Measurements from ENCODE around the gene CFAP410. TPM values are rescaled to one million over a fixed set of nuclear protein-coding genes. Genes with fewer than 3 reads are reported as not detected.
A peak's percentile ranks its signal among the peaks of the same experiment; 100 is the strongest.

CFAP410 gene
- total and polyA plus RNA-seq, 2 of the 13 experiments (the other 11 are each of a cell fraction or from before 2014, with no cell fraction given), result 8.0 to 20.1 TPM

- TF ChIP-seq, protein P1, sequence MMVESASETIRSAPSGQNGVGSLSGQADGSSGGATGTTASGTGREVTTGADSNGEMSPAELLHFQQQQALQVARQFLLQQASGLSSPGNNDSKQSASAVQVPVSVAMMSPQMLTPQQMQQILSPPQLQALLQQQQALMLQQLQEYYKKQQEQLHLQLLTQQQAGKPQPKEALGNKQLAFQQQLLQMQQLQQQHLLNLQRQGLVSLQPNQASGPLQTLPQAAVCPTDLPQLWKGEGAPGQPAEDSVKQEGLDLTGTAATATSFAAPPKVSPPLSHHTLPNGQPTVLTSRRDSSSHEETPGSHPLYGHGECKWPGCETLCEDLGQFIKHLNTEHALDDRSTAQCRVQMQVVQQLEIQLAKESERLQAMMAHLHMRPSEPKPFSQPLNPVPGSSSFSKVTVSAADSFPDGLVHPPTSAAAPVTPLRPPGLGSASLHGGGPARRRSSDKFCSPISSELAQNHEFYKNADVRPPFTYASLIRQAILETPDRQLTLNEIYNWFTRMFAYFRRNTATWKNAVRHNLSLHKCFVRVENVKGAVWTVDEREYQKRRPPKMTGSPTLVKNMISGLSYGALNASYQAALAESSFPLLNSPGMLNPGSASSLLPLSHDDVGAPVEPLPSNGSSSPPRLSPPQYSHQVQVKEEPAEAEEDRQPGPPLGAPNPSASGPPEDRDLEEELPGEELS (CRISPR knock-in tag; IDR thresholded peaks at IDR 0.05), result no peak; the same call in 1 of the 2 replicates
- no peak for TF ChIP-seq ZNF800 (CRISPR knock-in tag; IDR thresholded peaks at IDR 0.05)
- no peak for TF ChIP-seq ZBTB21 (CRISPR knock-in tag; IDR thresholded peaks at IDR 0.05)
- TF ChIP-seq HNRNPL (IDR thresholded peaks at IDR 0.05; ENCODE audit: low read depth, low read length), result 0 out of 2 replicates have a peak, but pooled peaks have one; percentile 38
- no peak for TF ChIP-seq IKZF1 (IDR thresholded peaks at IDR 0.05)
- no peak for TF ChIP-seq SMC3 (IDR thresholded peaks at IDR 0.05; ENCODE audit: low read length)
- TF ChIP-seq ZBTB46 (CRISPR knock-in tag; IDR thresholded peaks at IDR 0.05; ENCODE audit: borderline replicate concordance), result no peak
- TF ChIP-seq ZNF326 (CRISPR knock-in tag; IDR thresholded peaks at IDR 0.05; ENCODE audit: borderline replicate concordance), result no peak
- peak; percentile 81 for TF ChIP-seq HCFC1 (IDR thresholded peaks at IDR 0.05; ENCODE audit: low read depth, low read length)
- no peak for TF ChIP-seq RNF219 (CRISPR knock-in tag; IDR thresholded peaks at IDR 0.05)
- peak; percentile 33 for TF ChIP-seq DBP (CRISPR knock-in tag; IDR thresholded peaks at IDR 0.05; ENCODE audit: not compliant biosample characterization)
- TF ChIP-seq CBFB (CRISPR knock-in tag; IDR thresholded peaks at IDR 0.05), result peak; percentile 84; the same call in 1 of the 2 replicates
- no peak for TF ChIP-seq ZNF660 (CRISPR knock-in tag; IDR thresholded peaks at IDR 0.05; ENCODE audit: borderline replicate concordance, low read depth)
- peak; percentile 96 for TF ChIP-seq TAF1 (CRISPR knock-in tag; IDR thresholded peaks at IDR 0.05)
- TF ChIP-seq KAT2B (IDR thresholded peaks at IDR 0.05; ENCODE audit: borderline replicate concordance, low read depth, low read length), result no peak
- peak; percentile 47 for TF ChIP-seq HNRNPH1 (optimal IDR thresholded peaks at IDR 0.05; ENCODE audit: low read depth, low read length)
- TF ChIP-seq, protein P2, sequence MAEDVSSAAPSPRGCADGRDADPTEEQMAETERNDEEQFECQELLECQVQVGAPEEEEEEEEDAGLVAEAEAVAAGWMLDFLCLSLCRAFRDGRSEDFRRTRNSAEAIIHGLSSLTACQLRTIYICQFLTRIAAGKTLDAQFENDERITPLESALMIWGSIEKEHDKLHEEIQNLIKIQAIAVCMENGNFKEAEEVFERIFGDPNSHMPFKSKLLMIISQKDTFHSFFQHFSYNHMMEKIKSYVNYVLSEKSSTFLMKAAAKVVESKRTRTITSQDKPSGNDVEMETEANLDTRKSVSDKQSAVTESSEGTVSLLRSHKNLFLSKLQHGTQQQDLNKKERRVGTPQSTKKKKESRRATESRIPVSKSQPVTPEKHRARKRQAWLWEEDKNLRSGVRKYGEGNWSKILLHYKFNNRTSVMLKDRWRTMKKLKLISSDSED (CRISPR knock-in tag; IDR thresholded peaks at IDR 0.05), result no peak
- TF ChIP-seq ELF3 (CRISPR knock-in tag; IDR thresholded peaks at IDR 0.05), result peak; percentile 64
- 0 out of 2 replicates have a peak, but pooled peaks have one; percentile 47 for TF ChIP-seq ZNF543 (CRISPR knock-in tag; IDR thresholded peaks at IDR 0.05)
Measured at GRCh38 chr21:44338971-44339910, at the start of gene CFAP410 (continued).
